Osteocyte (in vitro differentiated cells): ENCODE measurements around the gene DHX57. TPM values are rescaled to one million over a fixed set of nuclear protein-coding genes. Genes with fewer than 3 reads are reported as not detected.
A peak's percentile ranks its signal among the peaks of the same experiment; 100 is the strongest.

Experiments used
- DNase-seq: peaks from one replicate; pipeline ENCODE4 v3.0.0; 2021; ENCODE audit warnings: mixed read lengths; ENCODE audit not compliant: unreplicated experiment; ENCODE audit errors: extremely low spot score
- H3K27ac Mint-ChIP-seq: one replicate; pipeline ENCODE4 v1.8.0; 2021; ENCODE audit warnings: mild to moderate bottlenecking, mixed read lengths; ENCODE audit not compliant: unreplicated experiment
- H3K27me3 Mint-ChIP-seq: one replicate; pipeline ENCODE4 v1.8.0; 2021; ENCODE audit warnings: mixed read lengths; ENCODE audit not compliant: unreplicated experiment
- H3K36me3 Mint-ChIP-seq: one replicate; pipeline ENCODE4 v1.8.0; 2021; ENCODE audit warnings: mixed read lengths; ENCODE audit not compliant: unreplicated experiment
- H3K4me1 Mint-ChIP-seq: one replicate; pipeline ENCODE4 v1.8.0; 2021; ENCODE audit warnings: mixed read lengths; ENCODE audit not compliant: unreplicated experiment
- H3K4me3 Mint-ChIP-seq: one replicate; pipeline ENCODE4 v1.8.0; 2021; ENCODE audit warnings: mild to moderate bottlenecking, moderate library complexity, mixed read lengths; ENCODE audit not compliant: unreplicated experiment
- H3K9me3 Mint-ChIP-seq: one replicate; pipeline ENCODE4 v1.8.0; 2021; ENCODE audit warnings: mixed read lengths; ENCODE audit not compliant: unreplicated experiment
- CTCF ChIP-seq: fragments of 200-600 bp; sonication (generic); IDR thresholded peaks from 2 replicates; pipeline ENCODE4 v1.5.0; 2021; ENCODE audit warnings: antibody characterized with exemption, mild to moderate bottlenecking, moderate library complexity
- long read RNA-seq: library from polyadenylated mRNA; unstranded; transcript quantifications from one replicate; pipeline ENCODE4 v2.0.0, GENCODE V29; 2021
- total RNA-seq: library from RNA; stranded (reverse); gene quantifications from 2 replicates; pipeline ENCODE4 v1.2.1, GENCODE V29; 2021

Gene DHX57
- 24.2 and 24.6 TPM in 2 replicates for total RNA-seq
- long read RNA-seq, partial matches to known transcripts: 16 of 22 reads
- long read RNA-seq, other reads (novel, unspliced or antisense): 5 of 22 reads

GRCh38 chr2:38875576-38876367, at the start of gene DHX57, which contains the start of gene MORN2:
TSS of gene DHX57 (minus strand) at chr2:38875934. CDS start at chr2:38868405, 7,529 bp downstream.
TSS of gene MORN2 (plus strand) at chr2:38875976.
- Mint-ChIP-seq H3K9me3 (peaks cover 9% of the 10 kb centered on the region), H3K27ac (peak within 1 kb of the TSS; percentile 92), H3K4me3 (peak within 1 kb of the TSS; percentile 93), H3K27me3 (no peaks in the 10 kb centered on the region), H3K4me1 (peaks cover 21% of the 10 kb centered on the region), H3K36me3 (peaks cover 12% of the 10 kb centered on the region)
- peak; percentile 94 for DNase-seq
- TF ChIP-seq CTCF: no peak

- Mint-ChIP-seq H3K9me3 (no peaks in the 10 kb centered on the region), H3K4me3 (no peak overlapping the region), H3K27me3 (peaks cover 18% of the 10 kb centered on the region), H3K36me3 (no peaks in the 10 kb centered on the region), H3K4me1 (no peaks in the 10 kb centered on the region), H3K27ac (no peak overlapping the region)
- DNase-seq: no peak
- no peak for TF ChIP-seq CTCF
These were observed 47.2 kb upstream of the DHX57 start for GRCh38 chr2:38922902-38923301.

- peaks cover 18% of the 10 kb centered on the region for H3K27me3 Mint-ChIP-seq
- no peak for DNase-seq
- H3K4me3 Mint-ChIP-seq: no peak overlapping the region
- TF ChIP-seq CTCF: no peak
- H3K36me3 Mint-ChIP-seq: no peaks in the 10 kb centered on the region
- H3K9me3 Mint-ChIP-seq: no peaks in the 10 kb centered on the region
- no peaks in the 10 kb centered on the region for H3K4me1 Mint-ChIP-seq
- no peak overlapping the region for H3K27ac Mint-ChIP-seq
These were observed 46.7 kb upstream of the DHX57 start for GRCh38 chr2:38922389-38922788.

GRCh38 chr2:38912619-38913018, 36.9 kb upstream of the DHX57 start:
- no peak for DNase-seq
- TF ChIP-seq CTCF: no peak
- Mint-ChIP-seq H3K27ac (no peak overlapping the region), H3K4me1 (no peaks in the 10 kb centered on the region), H3K4me3 (no peak overlapping the region), H3K36me3 (no peaks in the 10 kb centered on the region), H3K9me3 (no peaks in the 10 kb centered on the region), H3K27me3 (peaks cover 2% of the 10 kb centered on the region)

- no peak for DNase-seq
- Mint-ChIP-seq H3K9me3 (no peaks in the 10 kb centered on the region), H3K4me3 (no peak overlapping the region), H3K36me3 (no peaks in the 10 kb centered on the region), H3K27ac (no peak overlapping the region), H3K27me3 (peaks cover 1% of the 10 kb centered on the region), H3K4me1 (no peaks in the 10 kb centered on the region)
- TF ChIP-seq CTCF: no peak
These were observed 35.5 kb upstream of the DHX57 start for GRCh38 chr2:38911191-38911590.
